ENCODE results near the gene SMIM32. TPM values are rescaled to one million over a fixed set of nuclear protein-coding genes. Genes with fewer than 3 reads are reported as not detected.

SMIM32 gene
- total and polyA plus RNA-seq, 4 donors, result 0.02 TPM; not detected in 3

- no peak for DNase-seq (ENCODE audit: low spot score)
Observed at GRCh38 chr5:136205061-136205702, 12.2 kb upstream of the SMIM32 start.

More at GRCh38 chr5:136205061-136205702, 12.2 kb upstream of the SMIM32 start:
- 93% methylated on average over 8 of the region's 8 CpGs for WGBS
- Histone ChIP-seq H3K27me3 (ENCODE audit: control insufficient read depth in 4 of 4, insufficient read depth in 4 of 4, low read length in 3 of 4) (no peaks in the 10 kb centered on the region), H3K4me3 (ENCODE audit: low read depth in 1 of 3, low read length in 3 of 3) (no peak overlapping the region), H3K4me1 (ENCODE audit: control insufficient read depth in 4 of 4, insufficient read depth in 4 of 4, low read length in 3 of 4) (no peaks in the 10 kb centered on the region), H3K36me3 (ENCODE audit: control insufficient read depth in 4 of 4, insufficient read depth in 3 of 4, low read depth in 1 of 4, low read length in 3 of 4) (no peaks in the 10 kb centered on the region), H3K9me3 (ENCODE audit: control insufficient read depth in 4 of 4, low read length in 3 of 4) (no peaks in the 10 kb centered on the region), H3K27ac (ENCODE audit: low read depth in 1 of 2, low read length in 2 of 2) (no peak overlapping the region), H3K9ac (ENCODE audit: low read depth in 1 of 2, low read length in 2 of 2) (no peak overlapping the region)
- TF ChIP-seq RXRA (IDR thresholded peaks at IDR 0.05) (no peak), EGR1 (IDR thresholded peaks at IDR 0.05; ENCODE audit: low read depth in 2 of 2) (no peak), GABPA (IDR thresholded peaks at IDR 0.05 in 1 of 2, conservative IDR thresholded peaks at IDR 0.05 in 1 of 2) (no peak), CTCF (IDR thresholded peaks at IDR 0.05; ENCODE audit: low read depth, low read length, missing input control) (no peak), JUND (IDR thresholded peaks at IDR 0.05) (no peak), HNF4A (conservative IDR thresholded peaks at IDR 0.05) (no peak), MAX (IDR thresholded peaks at IDR 0.05) (no peak), SP1 (IDR thresholded peaks at IDR 0.05) (no peak)
- TF ChIP-seq, protein P1, sequence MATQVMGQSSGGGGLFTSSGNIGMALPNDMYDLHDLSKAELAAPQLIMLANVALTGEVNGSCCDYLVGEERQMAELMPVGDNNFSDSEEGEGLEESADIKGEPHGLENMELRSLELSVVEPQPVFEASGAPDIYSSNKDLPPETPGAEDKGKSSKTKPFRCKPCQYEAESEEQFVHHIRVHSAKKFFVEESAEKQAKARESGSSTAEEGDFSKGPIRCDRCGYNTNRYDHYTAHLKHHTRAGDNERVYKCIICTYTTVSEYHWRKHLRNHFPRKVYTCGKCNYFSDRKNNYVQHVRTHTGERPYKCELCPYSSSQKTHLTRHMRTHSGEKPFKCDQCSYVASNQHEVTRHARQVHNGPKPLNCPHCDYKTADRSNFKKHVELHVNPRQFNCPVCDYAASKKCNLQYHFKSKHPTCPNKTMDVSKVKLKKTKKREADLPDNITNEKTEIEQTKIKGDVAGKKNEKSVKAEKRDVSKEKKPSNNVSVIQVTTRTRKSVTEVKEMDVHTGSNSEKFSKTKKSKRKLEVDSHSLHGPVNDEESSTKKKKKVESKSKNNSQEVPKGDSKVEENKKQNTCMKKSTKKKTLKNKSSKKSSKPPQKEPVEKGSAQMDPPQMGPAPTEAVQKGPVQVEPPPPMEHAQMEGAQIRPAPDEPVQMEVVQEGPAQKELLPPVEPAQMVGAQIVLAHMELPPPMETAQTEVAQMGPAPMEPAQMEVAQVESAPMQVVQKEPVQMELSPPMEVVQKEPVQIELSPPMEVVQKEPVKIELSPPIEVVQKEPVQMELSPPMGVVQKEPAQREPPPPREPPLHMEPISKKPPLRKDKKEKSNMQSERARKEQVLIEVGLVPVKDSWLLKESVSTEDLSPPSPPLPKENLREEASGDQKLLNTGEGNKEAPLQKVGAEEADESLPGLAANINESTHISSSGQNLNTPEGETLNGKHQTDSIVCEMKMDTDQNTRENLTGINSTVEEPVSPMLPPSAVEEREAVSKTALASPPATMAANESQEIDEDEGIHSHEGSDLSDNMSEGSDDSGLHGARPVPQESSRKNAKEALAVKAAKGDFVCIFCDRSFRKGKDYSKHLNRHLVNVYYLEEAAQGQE (IDR thresholded peaks at IDR 0.05), result no peak
- TF ChIP-seq, protein P2, sequence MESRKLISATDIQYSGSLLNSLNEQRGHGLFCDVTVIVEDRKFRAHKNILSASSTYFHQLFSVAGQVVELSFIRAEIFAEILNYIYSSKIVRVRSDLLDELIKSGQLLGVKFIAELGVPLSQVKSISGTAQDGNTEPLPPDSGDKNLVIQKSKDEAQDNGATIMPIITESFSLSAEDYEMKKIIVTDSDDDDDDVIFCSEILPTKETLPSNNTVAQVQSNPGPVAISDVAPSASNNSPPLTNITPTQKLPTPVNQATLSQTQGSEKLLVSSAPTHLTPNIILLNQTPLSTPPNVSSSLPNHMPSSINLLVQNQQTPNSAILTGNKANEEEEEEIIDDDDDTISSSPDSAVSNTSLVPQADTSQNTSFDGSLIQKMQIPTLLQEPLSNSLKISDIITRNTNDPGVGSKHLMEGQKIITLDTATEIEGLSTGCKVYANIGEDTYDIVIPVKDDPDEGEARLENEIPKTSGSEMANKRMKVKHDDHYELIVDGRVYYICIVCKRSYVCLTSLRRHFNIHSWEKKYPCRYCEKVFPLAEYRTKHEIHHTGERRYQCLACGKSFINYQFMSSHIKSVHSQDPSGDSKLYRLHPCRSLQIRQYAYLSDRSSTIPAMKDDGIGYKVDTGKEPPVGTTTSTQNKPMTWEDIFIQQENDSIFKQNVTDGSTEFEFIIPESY (IDR thresholded peaks at IDR 0.05), result no peak
